AG08395 (cell line): ENCODE results near the gene MKI67.

ENCODE experiments used
- DNase-seq: peaks from one replicate; pipeline ENCODE4 v3.0.0; 2012; ENCODE audit warnings: mixed read lengths, low spot score

MKI67 gene

GRCh38 chr10:128065881-128066534 is 60.2 kb downstream of the MKI67 start:
- no peak for DNase-seq

GRCh38 chr10:128064970-128065580 is 61.1 kb downstream of the MKI67 start:
- peak; percentile 32 for DNase-seq

- peak; percentile 78 for DNase-seq
Observed at GRCh38 chr10:128064108-128064969, 61.9 kb downstream of the MKI67 start.

- DNase-seq, result no peak
Observed at GRCh38 chr10:128063736-128064107, 62.5 kb downstream of the MKI67 start.

- no peak for DNase-seq
Observed at GRCh38 chr10:128062881-128063563, 63.2 kb downstream of the MKI67 start.

- no peak for DNase-seq
Observed at GRCh38 chr10:128062331-128062880, 63.8 kb downstream of the MKI67 start.

- no peak for DNase-seq
Observed at GRCh38 chr10:128061306-128062300, 64.6 kb downstream of the MKI67 start.

- DNase-seq, result no peak
Observed at GRCh38 chr10:128060341-128061250, 65.6 kb downstream of the MKI67 start.

- DNase-seq, result no peak
Observed at GRCh38 chr10:128059982-128060293, 66.3 kb downstream of the MKI67 start.

- no peak for DNase-seq
Observed at GRCh38 chr10:128059266-128059981, 66.8 kb downstream of the MKI67 start.

- DNase-seq, result no peak
Observed at GRCh38 chr10:128058750-128059134, 67.5 kb downstream of the MKI67 start.

- DNase-seq, result no peak
Observed at GRCh38 chr10:128058106-128058749, 68.0 kb downstream of the MKI67 start.

- no peak for DNase-seq
Observed at GRCh38 chr10:128056303-128057050, 69.7 kb downstream of the MKI67 start.

- DNase-seq, result no peak
Observed at GRCh38 chr10:128055061-128055868, 71.0 kb downstream of the MKI67 start.

GRCh38 chr10:128054163-128054970 is 71.9 kb downstream of the MKI67 start:
- no peak for DNase-seq

GRCh38 chr10:128053356-128053755 is 72.9 kb downstream of the MKI67 start:
- no peak for DNase-seq
